NCI-H187 (cell line): ENCODE measurements around the gene S100A13.
"Not testable (repeated sequence)": the region's sequence is repeated elsewhere in the genome, so short reads cannot be mapped to it uniquely, and the experiment has no call there.

Source experiments
- DNase-seq, 2 experiments: peaks; one replicate each; lab custom pipeline; 2025; lab: John Stamatoyannopoulos, UW

Gene S100A13

DNA sequence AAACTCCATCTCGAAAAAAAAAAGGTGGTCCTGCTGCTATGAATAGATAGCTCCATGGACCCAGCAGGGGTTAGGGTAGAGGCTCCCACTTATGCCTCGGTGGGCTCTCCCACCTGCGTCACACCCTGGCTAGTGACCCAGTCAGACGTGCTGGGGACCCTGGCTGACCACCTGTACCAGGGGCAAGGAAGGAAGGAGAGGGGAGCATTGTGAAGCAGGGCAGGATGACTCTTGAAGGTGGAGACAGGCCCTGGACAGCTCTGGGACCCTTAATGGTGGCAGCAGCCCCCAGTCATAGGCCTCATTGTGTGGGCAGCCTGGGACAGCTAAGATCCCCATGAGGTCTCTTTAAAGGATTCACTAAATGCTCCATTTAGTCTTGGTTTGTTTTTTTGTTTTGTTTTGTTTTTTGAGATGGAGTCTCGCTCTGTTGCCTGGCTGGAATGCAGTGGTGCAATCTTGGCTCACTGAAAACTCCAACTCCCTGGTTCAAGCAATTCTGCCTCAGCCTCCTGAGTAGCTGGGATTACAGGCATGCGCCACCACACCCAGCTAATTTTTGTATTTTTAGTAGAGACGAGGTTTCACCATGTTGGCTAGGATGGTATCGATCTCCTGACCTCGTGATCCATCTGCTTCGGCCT, 20.8 kb upstream of the S100A13 start:
- DNase-seq, result no peak

GRCh38 chr1:153647346-153647714, 20.0 kb upstream of the S100A13 start:
- DNase-seq, result no peak

DNA sequence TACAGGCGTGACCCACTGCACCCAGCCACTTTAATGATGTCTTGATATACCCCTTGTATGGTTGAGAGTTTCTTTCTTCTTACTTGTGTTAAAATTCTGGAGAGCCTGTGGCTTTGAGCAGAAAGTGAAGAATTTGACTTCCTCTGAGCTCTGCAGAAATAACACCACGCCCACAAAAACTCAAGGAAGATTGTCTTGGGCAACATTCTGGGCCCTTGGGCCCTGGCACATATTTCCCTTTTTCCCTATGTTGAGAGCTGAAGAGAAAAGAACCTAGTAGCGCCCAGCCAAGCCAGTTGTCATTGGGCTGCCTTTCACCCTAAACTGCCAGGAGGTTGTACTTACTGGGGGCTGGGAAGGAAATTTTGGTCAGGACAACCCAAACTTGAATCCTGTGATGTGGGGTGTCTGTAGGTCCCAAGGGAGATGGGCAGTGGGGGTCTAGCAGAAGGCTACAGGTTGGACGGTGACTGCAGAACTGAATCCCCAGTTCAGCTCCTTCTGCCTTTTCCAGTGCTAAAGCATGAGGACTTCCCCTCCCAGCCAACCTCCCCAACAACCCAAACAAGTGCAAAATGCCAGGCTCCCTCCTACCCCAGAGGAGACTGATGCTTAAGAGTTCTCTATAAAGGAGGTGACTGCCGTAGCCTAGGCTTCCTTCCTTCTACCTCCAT, 19.5 kb upstream of the S100A13 start:
- DNase-seq, result no peak

DNA sequence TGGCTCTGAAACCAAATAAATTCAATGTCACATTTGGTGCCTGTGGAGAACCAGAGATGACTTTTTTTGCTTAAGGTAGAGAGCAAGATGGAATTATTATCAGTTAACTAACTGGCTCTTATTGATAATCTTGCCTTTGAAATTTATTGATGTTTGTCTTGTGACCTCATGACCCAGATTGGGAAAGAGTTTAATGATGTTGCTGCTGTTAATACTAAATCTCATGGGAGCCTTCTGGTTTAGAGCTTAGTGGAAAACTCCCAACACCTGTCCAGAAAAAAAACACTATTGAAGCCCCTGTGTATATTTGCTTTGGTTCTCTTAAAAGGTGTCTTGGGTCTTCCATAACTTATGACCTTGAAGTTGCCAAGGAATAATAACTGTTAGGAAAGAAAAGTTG, 16.5 kb upstream of the S100A13 start:
- DNase-seq, result no peak

DNA sequence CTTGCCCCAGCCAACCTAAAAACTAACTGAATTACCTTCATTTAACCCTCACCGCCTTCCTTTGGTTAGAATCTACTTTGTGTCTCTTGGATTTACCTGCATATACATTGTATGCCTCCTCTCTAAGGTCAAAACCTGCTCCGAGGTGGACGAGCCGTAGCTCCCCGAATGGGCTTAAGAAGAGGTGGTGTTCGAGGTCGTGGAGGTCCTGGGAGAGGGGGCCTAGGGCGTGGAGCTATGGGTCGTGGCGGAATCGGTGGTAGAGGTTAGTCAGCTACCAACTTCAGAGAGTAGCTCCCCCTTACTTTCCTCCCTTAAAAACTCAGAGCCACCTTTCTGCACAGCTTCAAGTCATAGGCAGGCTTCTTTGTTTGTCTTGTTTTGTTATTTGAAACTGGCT, 15.8 kb upstream of the S100A13 start:
- DNase-seq, result no peak

GRCh38 chr1:153642161-153642560, 14.9 kb upstream of the S100A13 start:
- DNase-seq, result no peak

GRCh38 chr1:153640861-153641260, 13.6 kb upstream of the S100A13 start:
- no peak for DNase-seq

DNA sequence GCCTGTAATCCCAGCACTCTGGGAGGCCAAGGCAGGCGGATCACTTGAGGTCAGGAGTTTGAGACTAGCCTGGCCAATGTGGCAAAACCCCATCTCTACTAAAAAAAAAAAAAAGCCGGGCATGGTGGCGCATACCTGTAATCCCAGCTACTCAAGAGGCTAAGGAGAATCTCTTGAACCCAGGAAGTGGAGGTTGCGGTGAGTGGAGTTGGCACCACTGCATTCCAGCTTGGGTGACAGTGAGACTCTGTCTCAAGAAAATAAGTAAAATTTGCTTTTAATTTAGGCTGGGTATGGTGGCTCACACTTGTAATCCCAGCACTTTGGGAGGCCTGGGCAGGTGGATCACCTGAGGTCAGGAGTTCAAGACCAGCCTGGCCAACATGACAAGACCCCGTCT, 12.9 kb upstream of the S100A13 start:
- not testable (repeated sequence) for DNase-seq

DNA sequence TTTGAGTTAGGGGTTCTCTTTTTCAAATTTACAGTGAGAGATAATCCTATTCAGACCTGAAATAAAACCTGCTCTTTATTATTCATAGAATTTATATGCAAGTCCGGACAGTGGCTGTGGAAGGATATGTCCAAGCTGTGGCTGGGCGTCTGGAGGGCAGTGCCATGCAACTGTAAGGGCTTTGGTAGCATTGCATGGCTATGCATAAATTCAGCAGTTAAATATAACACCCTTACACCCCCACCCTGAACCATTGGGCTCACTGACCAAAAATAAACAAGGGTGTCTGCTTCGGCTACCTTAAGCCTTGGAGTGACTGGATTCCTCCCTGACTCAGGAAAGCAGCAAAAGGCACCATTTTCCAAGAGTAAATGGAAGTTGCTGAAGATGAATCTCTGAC, 12.0 kb upstream of the S100A13 start:
- DNase-seq, result no peak

- DNase-seq, result no peak
Observed at GRCh38 chr1:153638261-153638660, 11.0 kb upstream of the S100A13 start.

DNA sequence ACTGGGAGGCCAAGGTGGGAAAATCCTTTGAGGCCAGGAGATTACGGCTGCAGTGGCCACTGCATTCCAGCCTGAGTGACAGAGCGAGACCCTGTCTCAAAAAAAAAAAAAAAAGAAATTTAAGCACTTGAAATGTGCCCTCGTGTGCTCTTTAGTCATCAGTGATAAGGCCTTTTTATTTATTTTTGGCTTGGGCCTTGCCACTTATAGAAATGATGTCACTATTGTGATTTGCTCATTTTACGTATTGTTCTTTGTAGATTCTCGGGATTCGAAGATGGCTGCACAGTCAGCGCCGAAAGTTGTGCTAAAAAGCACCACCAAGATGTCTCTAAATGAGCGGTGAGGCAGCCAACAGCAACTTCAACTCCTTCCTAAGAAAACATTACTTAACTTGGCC, 9.0 kb upstream of the S100A13 start:
- DNase-seq, result no peak

DNA sequence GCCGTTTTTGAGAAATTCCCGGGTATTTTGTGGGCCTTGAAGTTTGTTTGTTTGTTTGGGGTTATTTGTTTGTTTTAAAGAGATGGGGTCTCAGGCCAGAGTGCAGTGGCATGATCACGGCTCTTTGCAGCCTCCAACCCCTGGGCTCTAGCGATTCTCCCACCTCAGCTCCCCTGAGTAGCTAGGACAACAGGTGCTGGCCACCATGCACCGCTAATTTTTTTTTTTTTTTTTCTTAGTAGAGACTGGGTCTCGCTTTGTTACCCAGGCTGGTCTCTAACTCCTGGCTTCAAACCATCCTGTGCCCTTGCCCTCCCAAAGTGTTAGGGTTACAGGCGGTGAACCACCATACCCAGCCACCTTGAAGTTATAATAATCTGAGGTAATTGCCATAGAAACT, 8.6 kb upstream of the S100A13 start:
- no peak for DNase-seq

DNA sequence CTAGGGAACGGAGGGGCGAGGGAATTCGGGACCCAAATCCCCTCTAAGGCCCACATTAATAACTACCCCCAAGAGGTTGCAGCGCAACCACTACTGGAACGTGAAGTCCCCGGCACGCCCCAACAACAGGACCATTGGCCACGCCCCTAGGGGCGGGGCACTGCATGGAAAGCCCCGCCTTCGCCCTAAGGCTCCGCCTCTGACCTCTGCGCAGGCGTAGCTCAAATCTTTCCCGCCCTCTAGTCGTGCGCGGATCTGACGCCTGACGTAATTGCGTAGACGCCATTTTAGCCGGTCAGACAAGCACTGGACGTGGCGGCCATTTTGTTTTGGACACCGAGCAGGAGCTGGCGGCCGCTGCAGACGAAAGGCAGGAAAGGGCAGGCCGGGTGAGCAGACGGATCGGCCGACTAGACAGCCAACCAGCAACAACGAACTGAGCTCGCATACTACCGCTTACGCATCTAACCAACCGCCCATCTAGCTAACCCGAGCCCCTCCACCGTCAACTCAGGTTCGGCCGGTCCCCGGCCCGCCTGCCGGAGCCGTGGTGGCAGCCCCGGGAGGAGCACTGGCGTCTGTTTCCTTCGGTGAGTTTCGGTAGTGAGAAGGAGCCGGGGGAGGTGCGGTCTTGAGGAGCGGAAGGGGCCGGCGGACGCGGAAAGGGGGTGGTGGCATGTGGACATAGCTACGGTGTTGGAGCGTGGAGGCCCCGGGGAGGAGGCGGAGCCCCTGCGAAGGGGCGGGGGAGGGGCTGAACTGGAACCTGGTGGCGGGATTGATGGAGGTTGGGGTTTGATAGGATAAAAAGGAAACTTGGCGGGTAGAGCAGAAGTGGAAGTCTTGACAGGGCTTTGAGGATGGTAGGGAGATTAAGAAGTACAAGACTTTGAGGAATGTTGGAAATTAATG, 6.7 kb upstream of the S100A13 start, which contains the start of gene CHTOP:
TSS of gene CHTOP (plus strand) at position 313 of the 912 bp plus-strand sequence. CDS start 2,523 bp downstream, outside the sequence.
- DNase-seq, result peak; percentile 100

GRCh38 chr1:153633161-153633753, 6.0 kb upstream of the S100A13 start:
- DNase-seq, result no peak

DNA sequence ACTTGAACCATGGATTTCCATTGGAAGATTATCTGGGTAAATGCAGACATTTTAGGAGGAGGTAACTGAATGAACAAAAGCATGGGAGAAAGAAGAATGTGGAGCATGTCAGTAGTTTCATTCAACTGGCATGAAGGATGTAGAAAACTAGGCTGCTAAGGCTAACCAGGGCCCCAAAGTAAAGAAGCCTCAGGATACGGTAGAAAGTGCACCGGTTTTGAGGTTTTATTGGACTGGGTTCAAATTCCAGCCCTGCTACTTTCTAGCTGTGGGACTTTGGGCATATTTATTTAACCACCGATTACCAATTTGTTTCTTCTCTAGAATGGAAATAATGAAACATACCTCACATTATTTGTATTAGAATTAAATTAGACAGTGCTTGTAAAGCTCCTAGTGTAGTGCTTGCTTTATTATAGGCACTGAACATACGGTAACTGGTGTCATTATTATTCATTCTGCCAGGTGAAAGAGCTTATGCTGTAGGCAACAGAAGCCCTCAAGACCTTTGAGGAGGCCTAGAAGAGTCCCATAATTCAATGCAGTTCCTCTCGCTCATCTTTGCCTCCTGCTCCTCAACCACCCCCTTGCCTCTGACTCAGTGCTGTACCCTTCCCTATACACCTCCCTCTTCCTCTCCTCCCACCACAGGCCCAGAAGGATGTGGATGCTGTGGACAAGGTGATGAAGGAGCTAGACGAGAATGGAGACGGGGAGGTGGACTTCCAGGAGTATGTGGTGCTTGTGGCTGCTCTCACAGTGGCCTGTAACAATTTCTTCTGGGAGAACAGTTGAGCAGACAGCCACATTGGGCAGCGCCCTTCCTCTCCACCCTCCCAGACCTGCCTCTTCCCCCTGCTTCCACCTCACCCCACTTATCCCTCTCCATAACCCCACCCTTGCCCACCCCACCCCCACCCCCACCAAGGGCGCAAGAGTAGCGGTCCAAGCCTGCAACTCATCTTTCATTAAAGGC, 4.0 kb upstream of the S100A13 start:
- DNase-seq, result no peak

DNA sequence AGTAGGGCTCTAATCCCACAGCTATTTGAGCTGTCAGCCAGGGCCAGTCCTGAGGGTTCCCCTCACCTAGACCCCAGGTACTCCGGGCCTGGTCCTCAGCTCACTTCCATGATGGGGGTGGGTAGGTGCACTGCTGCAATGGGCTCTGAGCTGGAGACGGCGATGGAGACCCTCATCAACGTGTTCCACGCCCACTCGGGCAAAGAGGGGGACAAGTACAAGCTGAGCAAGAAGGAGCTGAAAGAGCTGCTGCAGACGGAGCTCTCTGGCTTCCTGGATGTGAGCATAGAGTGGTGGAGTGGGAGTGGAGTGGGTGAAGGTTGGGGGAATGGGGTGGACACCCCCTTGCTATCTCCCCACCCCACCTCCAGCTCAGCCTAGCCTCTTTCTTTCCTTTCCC, 3.1 kb upstream of the S100A13 start:
- no peak for DNase-seq

GRCh38 chr1:153629971-153630370, 2.7 kb upstream of the S100A13 start:
- DNase-seq, result no peak

- DNase-seq, result no peak
Observed at GRCh38 chr1:153629343-153629665, 2.0 kb upstream of the S100A13 start.

DNA sequence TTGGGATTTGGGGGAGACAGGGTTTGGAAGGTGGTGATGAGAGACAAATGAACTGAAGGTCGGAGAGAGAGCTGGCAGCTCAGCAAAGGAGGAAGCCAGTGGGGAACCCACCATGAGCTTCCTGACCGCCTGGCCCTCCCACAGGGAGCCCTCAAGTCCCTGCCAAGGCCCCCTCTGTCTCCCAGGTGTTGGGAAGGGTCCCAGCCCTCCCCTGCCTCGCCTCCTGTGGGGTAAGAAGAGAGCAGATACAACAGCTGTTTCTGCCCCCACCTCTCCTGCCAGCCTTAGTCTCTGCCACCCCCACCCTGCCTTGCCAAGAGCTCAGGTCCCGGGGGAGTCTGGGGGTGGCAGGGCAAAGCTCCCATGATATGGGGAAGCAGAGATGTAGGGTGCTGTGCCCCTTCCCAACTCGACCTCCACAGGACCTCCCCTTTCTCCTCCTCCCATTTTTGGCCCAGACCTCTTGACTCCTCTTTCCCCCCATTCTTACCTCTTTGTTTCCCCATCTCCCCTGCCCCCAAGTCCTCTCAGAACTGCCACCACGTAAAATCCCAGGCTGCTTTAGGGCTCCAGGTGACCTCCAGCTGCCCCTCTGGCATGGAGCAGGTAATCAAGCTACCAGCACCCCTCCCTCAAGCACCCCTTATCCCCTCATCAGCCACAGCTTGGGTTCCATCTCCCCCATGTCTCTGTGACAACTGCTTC, 1.5 kb upstream of the S100A13 start:
- DNase-seq, result no peak

GRCh38 chr1:153627715-153628626, 666 bp upstream of the S100A13 start, which contains the start of gene S100A1:
TSS of gene S100A1 (plus strand) at chr1:153628434. CDS start at chr1:153630522, 2,088 bp downstream.
- DNase-seq, result no peak
